PC-3 (cell line): ENCODE results near the gene EHD4. TPM values are rescaled to one million over a fixed set of nuclear protein-coding genes. Genes with fewer than 3 reads are reported as not detected.

Source experiments
- ATAC-seq: fragments of 200-7000 bp; cut with Tn5 transposase; 2 replicates; pipeline ENCODE4 v1.9.1; 2020; ENCODE audit warnings: mild to moderate bottlenecking, moderate library complexity
- BruUV-seq: library from RNA; stranded (reverse); fragments of 400-500 nt; replicated peaks from 2 replicates; lab custom pipeline; 2021; lab: Mats Ljungman, UMichigan
- CTCF ChIA-PET: fragments of 300-600 bp; sonication (Branson Sonifier 250); formaldehyde crosslinking; loops from one replicate; lab custom pipeline; 2022; ENCODE audit warnings: antibody characterized with exemption; lab: Charles Lee
- POLR2A ChIA-PET: fragments of 300-600 bp; sonication (Branson Sonifier 250); formaldehyde crosslinking; loops from one replicate; lab custom pipeline; 2022; ENCODE audit warnings: antibody characterized with exemption; ENCODE audit not compliant: unreplicated experiment; lab: Charles Lee
- DNase-seq: peaks from one replicate; pipeline ENCODE4 v3.0.0-alpha.2; 2015
- H2AFZ ChIP-seq: fragments of 300-600 bp; sonication (generic); 2 replicates; pipeline ENCODE4 v1.6.0; 2016; ENCODE audit warnings: antibody characterized with exemption, low read length
- H3F3A ChIP-seq: fragments of 300-600 bp; sonication (generic); one replicate; pipeline ENCODE4 v1.6.0; 2017; ENCODE audit warnings: antibody characterized with exemption, low read length, control low read depth, mild to moderate bottlenecking; ENCODE audit not compliant: unreplicated experiment
- H3K27ac ChIP-seq: fragments of 300-600 bp; sonication (generic); 2 replicates; pipeline ENCODE4 v1.5.1; 2016; ENCODE audit warnings: mild to moderate bottlenecking, low read length
- H3K27me3 ChIP-seq: fragments of 300-600 bp; sonication (generic); 2 replicates; pipeline ENCODE4 v1.6.1; 2016; ENCODE audit warnings: low read length, mixed read lengths
- H3K36me3 ChIP-seq: fragments of 300-600 bp; sonication (generic); 2 replicates; pipeline ENCODE4 v1.6.1; 2016; ENCODE audit warnings: low read depth, mixed run types, low read length, mixed read lengths
- H3K4me1 ChIP-seq: fragments of 300-600 bp; sonication (generic); 2 replicates; pipeline ENCODE4 v1.5.1; 2016; ENCODE audit warnings: low read length; ENCODE audit not compliant: insufficient read depth
- H3K4me2 ChIP-seq: fragments of 300-600 bp; sonication (generic); 2 replicates; pipeline ENCODE4 v1.6.0; 2016; ENCODE audit warnings: low read length
- H3K4me3 ChIP-seq: fragments of 300-600 bp; sonication (generic); 2 replicates; pipeline ENCODE4 v1.5.1; 2016; ENCODE audit warnings: mild to moderate bottlenecking, low read length, mixed read lengths
- H3K79me2 ChIP-seq: fragments of 300-600 bp; sonication (generic); 2 replicates; pipeline ENCODE4 v1.6.1; 2017; ENCODE audit warnings: low read length, mixed read lengths
- H3K9ac ChIP-seq: fragments of 300-600 bp; sonication (generic); 2 replicates; pipeline ENCODE4 v1.6.0; 2016; ENCODE audit warnings: mild to moderate bottlenecking, low read length
- H3K9me2 ChIP-seq: fragments of 300-600 bp; sonication (generic); replicated peaks from 2 replicates; pipeline ENCODE4 v1.6.1; 2016; ENCODE audit warnings: mixed run types, low read length, mixed read lengths
- H3K9me3 ChIP-seq: fragments of 300-600 bp; sonication (generic); 2 replicates; pipeline ENCODE4 v1.6.1; 2016; ENCODE audit warnings: low read length, mixed read lengths
- H4K20me1 ChIP-seq: fragments of 300-600 bp; sonication (generic); 2 replicates; pipeline ENCODE4 v1.6.1; 2016; ENCODE audit warnings: low read length, mixed read lengths
- CTCF ChIP-seq: fragments of 300-600 bp; sonication (generic); conservative IDR thresholded peaks from 2 replicates; pipeline ENCODE4 v1.5.1; 2017; ENCODE audit warnings: antibody characterized with exemption, low read depth, mild to moderate bottlenecking, low read length
- EZH2 ChIP-seq: fragments of 300-600 bp; sonication (generic); IDR thresholded peaks from one replicate; pipeline ENCODE4 v1.6.1; 2017; ENCODE audit warnings: antibody characterized with exemption, mild to moderate bottlenecking, low read length; ENCODE audit not compliant: unreplicated experiment
- EZH2phosphoT487 ChIP-seq: fragments of 300-600 bp; sonication (generic); IDR thresholded peaks from 2 replicates; pipeline ENCODE4 v1.6.1; 2018; ENCODE audit warnings: mild to moderate bottlenecking, antibody characterized with exemption, low read length, borderline replicate concordance
- intact Hi-C: fragments of 100-400 bp; cut with micrococcal nuclease; formaldehyde crosslinking; loops from 2 replicates; pipeline ENCODE4 v1.9.0; 2023
- total RNA-seq: library from RNA; depleted of rRNA; stranded (reverse); fragments of >200 nt; gene quantifications from 2 replicates; pipeline ENCODE4 v1.2.3, GENCODE V29; 2014

The EHD4 gene
- total RNA-seq, 1 experiment from 2014 or later, result 57.8 TPM

GRCh38 chr15:41871175-41871905 lies 101.0 kb downstream of the EHD4 start:
- POLR2A ChIA-PET, result interaction anchor here (0.5 to 0.6 kb wide), 2 partner anchors 17 to 55 kb away, joined by 3 read pairs; no protein-coding TSS in a partner anchor
- Histone ChIP-seq H3K9ac (peak overlapping the region; percentile 68), H3K27me3 (no peaks in the 10 kb centered on the region), H3K4me2 (peak overlapping the region; percentile 52), H3K4me1 (peaks cover 32% of the 10 kb centered on the region), H3K9me2 (no peaks in the 10 kb centered on the region), H3K79me2 (no peaks in the 10 kb centered on the region), H2AFZ (no peak overlapping the region; the same call in 1 of the 2 replicates), H3K27ac (peak overlapping the region; percentile 93), H3K9me3 (no peaks in the 10 kb centered on the region), H3K36me3 (no peaks in the 10 kb centered on the region), H4K20me1 (no peaks in the 10 kb centered on the region), H3F3A (no peaks in the 10 kb centered on the region), H3K4me3 (no peak overlapping the region)
- BruUV-seq, result no TSS peak
- CTCF ChIA-PET, result interaction anchor here (0.9 to 1.1 kb wide), 4 partner anchors 57 to 266 kb away, joined by 3 read pairs; partner anchors contain the start of genes EHD4 and MAPKBP1
- DNase-seq (no peak), ATAC-seq (peak; percentile 7; the same call in 1 of the 2 replicates)
- intact Hi-C loops, result no loop called here
- no peak for TF ChIP-seq CTCF
- no peak for TF ChIP-seq EZH2phosphoT487

GRCh38 chr15:41870689-41871081 lies 101.7 kb downstream of the EHD4 start:
- H4K20me1 ChIP-seq, result no peaks in the 10 kb centered on the region
- no peaks in the 10 kb centered on the region for H3K9me3 ChIP-seq
- no peak for TF ChIP-seq CTCF
- no peak for TF ChIP-seq EZH2phosphoT487
- TF ChIP-seq EZH2, result no peak
- H3K9ac ChIP-seq, result peak overlapping the region; percentile 68
- intact Hi-C loops, result no loop called here
- ATAC-seq (peak; percentile 96), DNase-seq (peak; percentile 98)
- no peaks in the 10 kb centered on the region for H3K36me3 ChIP-seq
- H3K4me3 ChIP-seq, result no peak overlapping the region
- BruUV-seq, result no TSS peak
- ChIA-PET CTCF (interaction anchor here (0.9 to 1.1 kb wide), 5 partner anchors 34 to 267 kb away, joined by 3 to 5 read pairs (median 3); partner anchors contain the start of genes EHD4 and MAPKBP1), POLR2A (interaction anchor here (0.5 to 0.6 kb wide), 3 partner anchors 16 to 460 kb away, joined by 3 read pairs; no protein-coding TSS in a partner anchor)
- peak overlapping the region; percentile 51 for H2AFZ ChIP-seq
- H3F3A ChIP-seq, result no peaks in the 10 kb centered on the region
- H3K79me2 ChIP-seq, result no peaks in the 10 kb centered on the region
- H3K9me2 ChIP-seq, result no peaks in the 10 kb centered on the region
- H3K27me3 ChIP-seq, result no peaks in the 10 kb centered on the region
- H3K4me1 ChIP-seq, result peaks cover 34% of the 10 kb centered on the region
- H3K4me2 ChIP-seq, result peak overlapping the region; percentile 58
- H3K27ac ChIP-seq, result peak overlapping the region; percentile 93
